H9 (cell line): ENCODE data around the gene SET. TPM values are rescaled to one million over a fixed set of nuclear protein-coding genes. Genes with fewer than 3 reads are reported as not detected.

ENCODE experiments used
- DNase-seq: peaks from one replicate; pipeline ENCODE4 v3.0.0-alpha.2; 2017
- H2AFZ ChIP-seq: one replicate; pipeline ENCODE4 v1.6.1; 2013; ENCODE audit warnings: mild to moderate bottlenecking, low read length, control low read depth, moderate library complexity
- H2AK5ac ChIP-seq: 2 replicates; pipeline ENCODE4 v1.6.1; 2013; ENCODE audit warnings: low read length, control low read depth, mixed read lengths; ENCODE audit not compliant: insufficient read length
- H2BK120ac ChIP-seq: one replicate; pipeline ENCODE4 v1.6.1; 2013; ENCODE audit warnings: low read depth, mild to moderate bottlenecking, low read length, control low read depth, inconsistent platforms; ENCODE audit not compliant: poor library complexity, severe bottlenecking
- H2BK12ac ChIP-seq: 2 replicates; pipeline ENCODE4 v1.6.1; 2013; ENCODE audit warnings: low read length, control low read depth, mixed read lengths, low read depth; ENCODE audit not compliant: insufficient read length
- H2BK15ac ChIP-seq: 2 replicates; pipeline ENCODE4 v1.6.1; 2013; ENCODE audit warnings: low read depth, low read length, control low read depth
- H2BK20ac ChIP-seq: one replicate; pipeline ENCODE4 v1.6.1; 2013; ENCODE audit warnings: low read depth, mild to moderate bottlenecking, low read length, control low read depth, inconsistent platforms; ENCODE audit not compliant: poor library complexity, severe bottlenecking
- H2BK5ac ChIP-seq: 2 replicates; pipeline ENCODE4 v1.6.1; 2013; ENCODE audit warnings: low read length, control low read depth, mixed read lengths; ENCODE audit not compliant: insufficient read length
- H3K14ac ChIP-seq: 2 replicates; pipeline ENCODE4 v1.6.1; 2013; ENCODE audit warnings: low read length, control low read depth; ENCODE audit not compliant: insufficient read depth
- H3K18ac ChIP-seq: 2 replicates; pipeline ENCODE4 v1.6.1; 2013; ENCODE audit warnings: low read depth, mild to moderate bottlenecking, mixed read lengths, low read length, control low read depth; ENCODE audit not compliant: insufficient read length
- H3K23ac ChIP-seq: 2 replicates; pipeline ENCODE4 v1.6.1; 2013; ENCODE audit warnings: low read length, control low read depth, mixed read lengths, low read depth; ENCODE audit not compliant: insufficient read length
- H3K23me2 ChIP-seq: 2 replicates; pipeline ENCODE4 v1.6.1; 2013; ENCODE audit warnings: low read depth, mild to moderate bottlenecking, mixed read lengths, low read length, control low read depth; ENCODE audit not compliant: insufficient read length, poor library complexity, severe bottlenecking
- H3K27ac ChIP-seq: 2 replicates; pipeline ENCODE4 v1.5.1; 2013; ENCODE audit warnings: low read length, control low read depth, mixed read lengths, low read depth; ENCODE audit not compliant: insufficient read length
- H3K27me3 ChIP-seq: 2 replicates; pipeline ENCODE4 v1.6.1; 2013; ENCODE audit warnings: low read length, control low read depth, inconsistent platforms; ENCODE audit not compliant: insufficient read depth
- H3K4ac ChIP-seq: 2 replicates; pipeline ENCODE4 v1.6.1; 2013; ENCODE audit warnings: low read depth, mild to moderate bottlenecking, control low read depth, inconsistent platforms, low read length, moderate library complexity
- H3K4me1 ChIP-seq: 2 replicates; pipeline ENCODE4 v1.6.1; 2013; ENCODE audit warnings: low read length, control low read depth, inconsistent platforms; ENCODE audit not compliant: insufficient read depth
- H3K4me2 ChIP-seq: 2 replicates; pipeline ENCODE4 v1.6.1; 2013; ENCODE audit warnings: low read length, control low read depth, mixed read lengths; ENCODE audit not compliant: insufficient read length, insufficient read depth
- H3K56ac ChIP-seq: 2 replicates; pipeline ENCODE4 v1.6.1; 2013; ENCODE audit warnings: low read depth, mild to moderate bottlenecking, mixed read lengths, low read length, control low read depth; ENCODE audit not compliant: insufficient read length
- H3K79me1 ChIP-seq: 2 replicates; pipeline ENCODE4 v1.6.1; 2013; ENCODE audit warnings: low read depth, mild to moderate bottlenecking, moderate library complexity, low read length, control low read depth, inconsistent platforms; ENCODE audit not compliant: insufficient read depth, poor library complexity, severe bottlenecking
- H3K79me2 ChIP-seq: 2 replicates; pipeline ENCODE4 v1.6.1; 2013; ENCODE audit warnings: low read length, control low read depth, inconsistent platforms; ENCODE audit not compliant: insufficient read depth
- H3K9ac ChIP-seq: 2 replicates; pipeline ENCODE4 v1.6.1; 2013; ENCODE audit warnings: low read length, control low read depth, mixed read lengths; ENCODE audit not compliant: insufficient read length; ENCODE audit errors: extremely low read depth
- H3K9me3 ChIP-seq: one replicate; pipeline ENCODE4 v1.6.1; 2013; ENCODE audit warnings: low read depth, low read length, inconsistent platforms; ENCODE audit not compliant: control insufficient read depth
- H3T11ph ChIP-seq: one replicate; pipeline ENCODE4 v1.6.1; 2013; ENCODE audit warnings: mild to moderate bottlenecking, low read length, control low read depth, inconsistent platforms
- H4K20me1 ChIP-seq: one replicate; pipeline ENCODE4 v1.6.1; 2013; ENCODE audit not compliant: control insufficient read depth, insufficient read length, insufficient read depth
- H4K5ac ChIP-seq: 2 replicates; pipeline ENCODE4 v1.6.1; 2013; ENCODE audit warnings: low read depth, mild to moderate bottlenecking, mixed read lengths, low read length, control low read depth; ENCODE audit not compliant: insufficient read length
- H4K8ac ChIP-seq: replicated peaks from 2 replicates; pipeline ENCODE4 v1.6.1; 2013; ENCODE audit warnings: low read length, control low read depth, mixed read lengths, low read depth; ENCODE audit not compliant: insufficient read length
- H4K91ac ChIP-seq: 2 replicates; pipeline ENCODE4 v1.6.1; 2013; ENCODE audit warnings: low read depth, mild to moderate bottlenecking, moderate library complexity, mixed read lengths, low read length, control low read depth; ENCODE audit not compliant: insufficient read length
- H3K27ac Mint-ChIP-seq, 3 experiments: 2 replicates in 2 of 3; 3 replicates in 1 of 3; pipeline ENCODE4 v1.8.0; 2020 to 2021; ENCODE audit warnings: mixed read lengths in 3 of 3, mild to moderate bottlenecking in 1 of 3, moderate library complexity in 1 of 3
- H3K27me3 Mint-ChIP-seq: 2 replicates; pipeline ENCODE4 v1.8.0; 2021; ENCODE audit warnings: low read depth, mild to moderate bottlenecking, moderate library complexity, mixed read lengths
- H3K36me3 Mint-ChIP-seq, 3 experiments: 2 replicates in 2 of 3; 3 replicates in 1 of 3; pipeline ENCODE4 v1.8.0; 2020 to 2021; ENCODE audit warnings: low read depth in 3 of 3, mixed read lengths in 3 of 3; ENCODE audit not compliant: insufficient read depth in 1 of 3
- H3K4me1 Mint-ChIP-seq, 2 experiments: 2 replicates each; pipeline ENCODE4 v1.8.0; 2020; ENCODE audit warnings: mixed read lengths in 2 of 2
- H3K4me3 Mint-ChIP-seq, 2 experiments: 2 replicates in 1 of 2; 3 replicates in 1 of 2; pipeline ENCODE4 v1.8.0; 2020 to 2021; ENCODE audit warnings: mild to moderate bottlenecking in 2 of 2, mixed read lengths in 2 of 2, moderate library complexity in 1 of 2
- H3K9me3 Mint-ChIP-seq, 2 experiments: 2 replicates in 1 of 2; 3 replicates in 1 of 2; pipeline ENCODE4 v1.8.0; 2020; ENCODE audit warnings: mild to moderate bottlenecking in 2 of 2, mixed read lengths in 2 of 2, moderate library complexity in 1 of 2
- WGBS: extraction: QIAGEN DNeasy Blood & Tissue Kit; methylation state at CpG from one replicate; pipeline ENCODE4 v1.1.7; 2013; ENCODE audit warnings: missing lambda C conversion rate, low lambda C conversion rate, mixed read lengths; ENCODE audit not compliant: insufficient read length; ENCODE audit errors: extremely low coverage; 5-methylcytosine and 5-hydroxymethylcytosine counted together
- total RNA-seq: library from RNA; stranded (reverse); gene quantifications from 2 replicates; pipeline ENCODE4 v1.2.1, GENCODE V29; 2021
- TF ChIP-seq, protein P1 (sequence below): fragments of 200-600 bp; sonication (generic); conservative IDR thresholded peaks from 3 replicates; pipeline ENCODE4 v1.8.0; 2021; ENCODE audit warnings: antibody characterized with exemption, mild to moderate bottlenecking

SET gene
- total RNA-seq, 1 experiment from 2014 or later = 1,148 TPM

DNA sequence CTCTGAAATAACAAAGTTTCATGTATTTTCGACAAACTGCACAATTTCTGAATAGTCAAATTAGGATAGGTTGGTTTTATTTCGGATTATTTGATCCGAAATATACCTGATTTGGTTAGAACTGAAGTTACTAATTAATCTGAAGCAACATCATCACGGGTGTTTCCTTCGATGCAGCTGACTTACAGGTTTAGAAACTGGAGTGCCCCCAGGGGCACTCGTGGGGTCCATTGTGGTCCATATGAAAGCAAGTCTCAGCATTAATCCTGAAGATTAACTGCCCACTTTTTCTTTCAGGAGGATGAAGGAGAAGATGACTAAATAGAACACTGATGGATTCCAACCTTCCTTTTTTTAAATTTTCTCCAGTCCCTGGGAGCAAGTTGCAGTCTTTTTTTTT lies 5.3 kb downstream of the SET start:
- Histone ChIP-seq H3K9ac (no peak overlapping the region), H4K8ac (no peak overlapping the region), H3K9me3 (no peaks in the 10 kb centered on the region), H3K4me1 (no peaks in the 10 kb centered on the region), H3K27ac (no peak overlapping the region), H3K14ac (no peak overlapping the region), H3K56ac (no peak overlapping the region), H3K79me2 (peaks cover 14% of the 10 kb centered on the region; the same call in 1 of the 2 replicates), H3K4me2 (no peak overlapping the region), H2BK12ac (no peak overlapping the region), H4K5ac (no peak overlapping the region), H3K4ac (no peak overlapping the region), H3K27me3 (no peaks in the 10 kb centered on the region), H2AK5ac (no peak overlapping the region), H3K23ac (no peak overlapping the region), H3K23me2 (peaks cover 5% of the 10 kb centered on the region), H3K79me1 (no peaks in the 10 kb centered on the region), H2AFZ (no peak overlapping the region), H4K91ac (no peak overlapping the region), H4K20me1 (no peaks in the 10 kb centered on the region), H3K18ac (no peak overlapping the region), H3T11ph (no peak overlapping the region), H2BK120ac (no peak overlapping the region), H2BK5ac (no peak overlapping the region), H2BK20ac (no peak overlapping the region), H2BK15ac (no peak overlapping the region)
- Mint-ChIP-seq H3K9me3 (peaks cover 0 to 5% of the 10 kb centered on the region in 2 experiments; a peak in 2 of 5 replicates), H3K27me3 (peaks cover 2% of the 10 kb centered on the region; the same call in 1 of the 2 replicates), H3K36me3 (peaks cover 55 to 75% (median 65%) of the 10 kb centered on the region in 3 experiments), H3K27ac (peak overlapping the region in 1 of 3 experiments; percentile 63; a peak in 1 of 7 replicates), H3K4me1 (peaks cover 11 to 16% of the 10 kb centered on the region in 2 experiments), H3K4me3 (no peak overlapping the region)
- DNase-seq = no peak
- WGBS = no CpG with 5 or more reads among the region's 6 CpGs
- TF ChIP-seq, protein P1, sequence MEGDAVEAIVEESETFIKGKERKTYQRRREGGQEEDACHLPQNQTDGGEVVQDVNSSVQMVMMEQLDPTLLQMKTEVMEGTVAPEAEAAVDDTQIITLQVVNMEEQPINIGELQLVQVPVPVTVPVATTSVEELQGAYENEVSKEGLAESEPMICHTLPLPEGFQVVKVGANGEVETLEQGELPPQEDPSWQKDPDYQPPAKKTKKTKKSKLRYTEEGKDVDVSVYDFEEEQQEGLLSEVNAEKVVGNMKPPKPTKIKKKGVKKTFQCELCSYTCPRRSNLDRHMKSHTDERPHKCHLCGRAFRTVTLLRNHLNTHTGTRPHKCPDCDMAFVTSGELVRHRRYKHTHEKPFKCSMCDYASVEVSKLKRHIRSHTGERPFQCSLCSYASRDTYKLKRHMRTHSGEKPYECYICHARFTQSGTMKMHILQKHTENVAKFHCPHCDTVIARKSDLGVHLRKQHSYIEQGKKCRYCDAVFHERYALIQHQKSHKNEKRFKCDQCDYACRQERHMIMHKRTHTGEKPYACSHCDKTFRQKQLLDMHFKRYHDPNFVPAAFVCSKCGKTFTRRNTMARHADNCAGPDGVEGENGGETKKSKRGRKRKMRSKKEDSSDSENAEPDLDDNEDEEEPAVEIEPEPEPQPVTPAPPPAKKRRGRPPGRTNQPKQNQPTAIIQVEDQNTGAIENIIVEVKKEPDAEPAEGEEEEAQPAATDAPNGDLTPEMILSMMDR = no peak
